ENCODE measurements around the gene DDX17.
A peak's percentile ranks its signal among the peaks of the same experiment; 100 is the strongest.

GRCh38 chr22:38485783-38486182, 20.3 kb downstream of the DDX17 start:
- TF ChIP-seq POLR2A (IDR thresholded peaks at IDR 0.05; ENCODE audit: low read depth, low read length) (0 out of 2 replicates have a peak, but pooled peaks have one; percentile 22), TAF1 (IDR thresholded peaks at IDR 0.05; ENCODE audit: low read depth, low read length) (no peak), POU2F2 (IDR thresholded peaks at IDR 0.05; ENCODE audit: low read depth, low read length) (no peak)
